GM12874 (cell line): ENCODE data around the gene RANBP9.

Experiments used
- TF ChIP-seq, protein P1 (sequence below): IDR thresholded peaks from 2 replicates; pipeline ENCODE4 v1.5.1; 2011; ENCODE audit warnings: low read depth, mild to moderate bottlenecking, control low read depth, low read length, moderate library complexity; ENCODE audit not compliant: insufficient read depth

Gene RANBP9

DNA sequence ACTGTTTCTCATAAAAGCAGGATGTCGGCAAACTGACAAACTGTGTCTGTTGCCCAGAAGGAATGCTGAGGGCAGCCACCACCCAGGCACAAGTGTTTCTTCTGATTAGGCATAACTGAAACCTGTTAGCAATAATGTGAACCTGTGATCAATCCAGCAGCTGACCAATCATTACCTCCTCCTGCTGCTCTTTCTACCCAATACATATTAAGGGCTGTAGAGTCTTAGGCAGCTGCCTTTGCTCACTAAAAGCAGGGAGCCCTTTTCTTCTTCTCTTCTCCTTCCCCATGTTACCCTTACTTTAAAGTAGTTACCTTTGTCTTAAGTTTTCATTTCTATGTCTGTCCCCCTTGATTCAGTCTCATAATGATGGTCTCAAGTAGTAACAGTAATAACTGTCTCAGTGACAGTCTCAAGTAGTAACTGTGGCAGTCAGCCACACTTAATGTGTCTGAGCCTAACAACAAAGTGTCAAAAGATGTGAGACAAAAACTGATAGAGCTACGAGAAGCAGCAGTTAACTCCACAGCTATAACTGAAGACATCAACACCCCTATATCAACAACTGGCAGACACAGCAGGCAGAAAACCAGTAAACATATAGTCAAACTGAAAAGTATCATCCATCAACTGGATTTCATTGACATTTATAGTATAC, 37.0 kb downstream of the RANBP9 start:
- TF ChIP-seq, protein P1, sequence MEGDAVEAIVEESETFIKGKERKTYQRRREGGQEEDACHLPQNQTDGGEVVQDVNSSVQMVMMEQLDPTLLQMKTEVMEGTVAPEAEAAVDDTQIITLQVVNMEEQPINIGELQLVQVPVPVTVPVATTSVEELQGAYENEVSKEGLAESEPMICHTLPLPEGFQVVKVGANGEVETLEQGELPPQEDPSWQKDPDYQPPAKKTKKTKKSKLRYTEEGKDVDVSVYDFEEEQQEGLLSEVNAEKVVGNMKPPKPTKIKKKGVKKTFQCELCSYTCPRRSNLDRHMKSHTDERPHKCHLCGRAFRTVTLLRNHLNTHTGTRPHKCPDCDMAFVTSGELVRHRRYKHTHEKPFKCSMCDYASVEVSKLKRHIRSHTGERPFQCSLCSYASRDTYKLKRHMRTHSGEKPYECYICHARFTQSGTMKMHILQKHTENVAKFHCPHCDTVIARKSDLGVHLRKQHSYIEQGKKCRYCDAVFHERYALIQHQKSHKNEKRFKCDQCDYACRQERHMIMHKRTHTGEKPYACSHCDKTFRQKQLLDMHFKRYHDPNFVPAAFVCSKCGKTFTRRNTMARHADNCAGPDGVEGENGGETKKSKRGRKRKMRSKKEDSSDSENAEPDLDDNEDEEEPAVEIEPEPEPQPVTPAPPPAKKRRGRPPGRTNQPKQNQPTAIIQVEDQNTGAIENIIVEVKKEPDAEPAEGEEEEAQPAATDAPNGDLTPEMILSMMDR: no peak

DNA sequence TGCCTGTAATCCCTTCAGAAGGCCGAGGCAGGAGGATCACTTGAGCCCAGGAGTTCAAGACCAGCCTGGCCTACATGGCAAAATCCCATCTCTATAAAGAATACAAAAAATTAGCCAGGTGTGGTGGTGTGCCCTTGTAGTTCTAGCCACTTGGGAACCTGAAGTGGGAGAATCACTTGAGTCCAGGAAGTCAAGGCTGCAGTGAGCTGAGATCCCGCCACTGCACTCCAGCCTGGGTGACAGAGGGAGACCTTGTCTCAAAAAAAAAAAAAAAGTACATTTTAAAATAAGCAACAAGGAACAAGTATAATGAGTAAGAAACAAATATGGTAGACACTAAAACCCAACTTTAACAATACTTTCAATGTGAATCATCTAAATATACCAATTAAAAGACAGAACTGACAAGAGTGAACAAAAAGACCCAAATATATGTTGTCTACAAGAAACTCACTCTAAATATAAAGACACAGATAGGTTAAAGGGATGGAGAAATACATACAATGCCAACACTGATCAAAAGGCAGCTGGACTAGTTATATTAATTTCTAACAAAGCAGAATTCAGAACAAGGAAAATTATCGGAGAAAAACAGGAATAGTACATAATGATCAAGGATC, 37.7 kb downstream of the RANBP9 start:
- TF ChIP-seq, protein P1: no peak

DNA sequence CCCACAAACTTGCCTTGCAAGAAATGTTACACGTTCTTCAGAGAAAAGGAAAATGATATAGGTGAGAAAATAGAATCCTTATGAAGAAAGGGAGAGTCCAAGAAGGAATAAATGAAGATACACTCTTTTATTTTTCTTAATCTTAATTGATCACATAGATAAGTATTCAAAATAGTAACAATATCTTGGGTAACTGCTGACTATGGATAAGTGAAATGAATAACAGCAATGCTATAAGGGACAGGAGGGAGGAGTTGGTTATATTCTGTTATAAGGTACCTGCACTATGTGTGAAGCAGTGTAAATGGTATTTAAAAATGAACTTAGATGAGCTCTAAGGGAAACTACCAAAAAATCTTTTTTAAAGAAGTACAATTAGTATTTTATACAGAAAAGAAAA, 38.3 kb downstream of the RANBP9 start:
- TF ChIP-seq, protein P1: no peak

DNA sequence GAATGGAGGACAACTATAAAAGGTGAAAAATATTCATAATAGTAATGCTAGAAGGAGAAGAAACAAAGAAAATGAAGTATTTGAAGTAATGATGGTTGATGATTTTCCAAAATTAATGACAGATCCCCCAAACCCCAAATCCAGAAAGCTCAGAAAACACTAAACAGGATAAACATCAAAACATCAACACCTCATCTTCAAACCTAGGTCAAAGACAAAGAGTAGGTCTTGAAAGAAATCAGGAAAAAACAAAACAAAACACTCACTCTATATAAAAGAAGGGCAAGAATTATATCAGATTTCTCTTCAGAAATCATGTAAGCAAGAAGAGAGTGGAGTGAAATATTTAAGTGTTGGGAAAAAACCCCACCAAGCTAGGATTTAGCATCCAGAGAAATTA, 38.7 kb downstream of the RANBP9 start:
- TF ChIP-seq, protein P1: no peak

DNA sequence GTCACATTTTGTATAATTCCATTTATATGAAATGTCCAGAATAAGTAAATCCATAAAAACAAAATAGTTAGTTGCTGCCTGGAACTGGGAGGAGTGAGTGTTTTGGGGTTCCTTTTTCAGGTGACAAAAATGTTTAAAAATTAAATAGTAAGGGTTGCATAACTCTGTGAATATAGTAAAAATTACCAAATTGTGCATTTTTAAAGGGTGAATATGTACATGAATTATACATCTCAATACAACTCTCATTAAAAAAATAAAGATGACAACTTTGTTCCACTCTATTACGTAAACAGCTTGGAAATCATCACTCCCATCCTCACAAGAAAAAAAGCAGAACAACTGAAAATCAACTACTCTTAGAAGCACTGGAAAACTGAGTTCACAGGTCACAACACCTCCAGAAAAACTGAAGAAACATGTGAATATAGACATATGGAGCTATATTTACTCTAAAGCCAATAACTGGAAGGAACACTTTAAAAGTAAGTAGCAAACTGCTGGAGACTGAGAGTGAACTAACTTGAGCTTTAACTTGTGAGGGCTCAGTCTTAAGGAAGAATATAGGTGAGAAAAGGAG, 40.0 kb downstream of the RANBP9 start:
- TF ChIP-seq, protein P1: no peak

DNA sequence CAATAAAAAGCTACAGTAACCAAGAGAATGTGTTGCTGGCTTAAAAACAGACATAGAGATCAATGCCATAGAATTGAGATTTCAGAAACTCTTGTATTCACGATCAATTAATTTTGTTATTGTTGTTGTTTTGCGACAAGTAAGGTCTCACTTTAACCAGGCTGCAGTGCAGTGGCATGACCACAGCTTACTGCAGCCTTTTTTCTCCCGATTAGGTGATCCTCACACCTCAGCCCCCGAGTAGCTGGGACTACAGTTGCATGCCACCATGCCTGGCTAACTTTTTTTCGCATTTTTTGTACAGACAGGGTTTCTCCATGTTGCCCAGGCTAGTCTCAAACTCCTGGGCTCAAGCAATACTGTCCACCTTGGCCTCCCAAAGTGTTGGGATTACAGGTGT, 42.2 kb downstream of the RANBP9 start:
- TF ChIP-seq, protein P1: no peak

DNA sequence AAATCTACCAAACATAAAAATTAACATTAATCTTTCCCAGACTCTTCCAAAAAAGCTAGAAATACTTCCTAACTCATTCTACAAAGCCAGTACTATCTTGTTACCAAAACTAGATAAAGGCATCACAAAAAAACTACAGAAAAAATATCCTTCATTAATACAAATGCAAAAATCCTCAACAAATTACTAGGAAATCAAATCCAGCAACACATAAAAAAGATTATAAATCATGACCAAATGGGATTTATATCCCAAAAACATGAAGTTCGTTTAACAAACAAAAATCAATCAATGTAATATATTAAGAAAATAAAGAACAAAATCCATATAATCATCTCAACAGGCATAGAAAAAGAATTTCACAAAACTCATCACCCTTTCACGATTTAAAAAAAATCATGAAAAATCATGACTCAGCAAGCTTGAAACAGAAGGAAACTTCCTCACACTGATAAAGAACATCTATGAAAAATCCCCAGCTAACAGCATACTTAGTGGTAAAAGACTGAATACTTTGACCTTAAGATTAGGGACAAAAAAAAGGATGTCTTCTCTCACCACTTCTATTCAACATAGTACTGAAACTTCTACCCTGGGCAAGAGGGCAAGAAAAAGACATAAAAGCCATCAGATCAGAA, 43.2 kb downstream of the RANBP9 start:
- TF ChIP-seq, protein P1: no peak
